Measurements from ENCODE around the gene NAIP.
"Not testable (repeated sequence)": the region's sequence is repeated elsewhere in the genome, so short reads cannot be mapped to it uniquely, and the experiment has no call there.

GRCh38 chr5:71020643-71021042 lies 4.5 kb downstream of the NAIP start:
- TF ChIP-seq, protein P1, sequence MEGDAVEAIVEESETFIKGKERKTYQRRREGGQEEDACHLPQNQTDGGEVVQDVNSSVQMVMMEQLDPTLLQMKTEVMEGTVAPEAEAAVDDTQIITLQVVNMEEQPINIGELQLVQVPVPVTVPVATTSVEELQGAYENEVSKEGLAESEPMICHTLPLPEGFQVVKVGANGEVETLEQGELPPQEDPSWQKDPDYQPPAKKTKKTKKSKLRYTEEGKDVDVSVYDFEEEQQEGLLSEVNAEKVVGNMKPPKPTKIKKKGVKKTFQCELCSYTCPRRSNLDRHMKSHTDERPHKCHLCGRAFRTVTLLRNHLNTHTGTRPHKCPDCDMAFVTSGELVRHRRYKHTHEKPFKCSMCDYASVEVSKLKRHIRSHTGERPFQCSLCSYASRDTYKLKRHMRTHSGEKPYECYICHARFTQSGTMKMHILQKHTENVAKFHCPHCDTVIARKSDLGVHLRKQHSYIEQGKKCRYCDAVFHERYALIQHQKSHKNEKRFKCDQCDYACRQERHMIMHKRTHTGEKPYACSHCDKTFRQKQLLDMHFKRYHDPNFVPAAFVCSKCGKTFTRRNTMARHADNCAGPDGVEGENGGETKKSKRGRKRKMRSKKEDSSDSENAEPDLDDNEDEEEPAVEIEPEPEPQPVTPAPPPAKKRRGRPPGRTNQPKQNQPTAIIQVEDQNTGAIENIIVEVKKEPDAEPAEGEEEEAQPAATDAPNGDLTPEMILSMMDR (conservative IDR thresholded peaks at IDR 0.05; ENCODE audit: low read length): not testable (repeated sequence)
- TF ChIP-seq EZH2phosphoT487 (IDR thresholded peaks at IDR 0.05; ENCODE audit: borderline replicate concordance): not testable (repeated sequence)

Data from Loucy (cell line).